GM12878 (cell line): ENCODE results near the gene TEX10.

Source experiments
- TCF12 ChIP-seq: IDR thresholded peaks from 2 replicates; pipeline ENCODE4 v1.6.1; 2011; ENCODE audit warnings: low read depth, mild to moderate bottlenecking, low read length
- ZBTB33 ChIP-seq: fragments of 450-650 bp; IDR thresholded peaks from 2 replicates; pipeline ENCODE4 v1.6.1; 2017; ENCODE audit warnings: mild to moderate bottlenecking

GRCh38 chr9:100303747-100304146 lies 49.0 kb downstream of the TEX10 start:
- TF ChIP-seq TCF12 (no peak), ZBTB33 (no peak)
